DND-41 (cell line): ENCODE results near the gene IL13RA1.

Experiments
- ATAC-seq: fragments of 200-7000 bp; cut with Tn5 transposase; 3 replicates; pipeline ENCODE4 v1.9.1; 2021; ENCODE audit warnings: low read depth; ENCODE audit not compliant: insufficient read depth
- DNase-seq: peaks from one replicate; pipeline ENCODE4 v3.0.0-alpha.2; 2020
- H2AFZ ChIP-seq: 2 replicates; pipeline ENCODE4 v1.6.0; 2012; ENCODE audit warnings: low read depth, low read length
- H3K27ac ChIP-seq: 2 replicates; pipeline ENCODE4 v1.5.1; 2012; ENCODE audit warnings: low read length, inconsistent platforms
- H3K27me3 ChIP-seq: fragments of 200-600 bp; sonication (generic); 2 replicates; pipeline ENCODE4 v1.6.0; 2012; ENCODE audit warnings: low read length, mild to moderate bottlenecking, inconsistent platforms; ENCODE audit not compliant: insufficient read depth, poor library complexity
- H3K36me3 ChIP-seq: 2 replicates; pipeline ENCODE4 v1.5.1; 2012; ENCODE audit warnings: low read length, inconsistent platforms; ENCODE audit not compliant: insufficient read depth
- H3K4me1 ChIP-seq: 2 replicates; pipeline ENCODE4 v1.5.1; 2012; ENCODE audit warnings: mild to moderate bottlenecking, low read length; ENCODE audit not compliant: insufficient read depth
- H3K4me2 ChIP-seq: 2 replicates; pipeline ENCODE4 v1.6.0; 2012; ENCODE audit warnings: mild to moderate bottlenecking, moderate library complexity, low read length, inconsistent platforms; ENCODE audit not compliant: insufficient read depth
- H3K4me3 ChIP-seq, 2 experiments: fragments of 200-600 bp in 1 of 2; shearing (Covaris generic) in 1 of 2; 2 replicates each; pipeline ENCODE4 v1.5.1; 2012 to 2016; ENCODE audit warnings: inconsistent platforms in 2 of 2, low read length in 2 of 2, mild to moderate bottlenecking in 2 of 2, low read depth in 1 of 2, moderate library complexity in 1 of 2
- H3K79me2 ChIP-seq: 2 replicates; pipeline ENCODE4 v1.6.0; 2012; ENCODE audit warnings: low read length, inconsistent platforms; ENCODE audit not compliant: insufficient read depth
- H3K9ac ChIP-seq: 2 replicates; pipeline ENCODE4 v1.6.0; 2012; ENCODE audit warnings: low read depth, mild to moderate bottlenecking, inconsistent platforms, low read length, moderate library complexity
- H3K9me3 ChIP-seq: 2 replicates; pipeline ENCODE4 v1.5.1; 2012; ENCODE audit warnings: low read length, moderate library complexity, mild to moderate bottlenecking, inconsistent platforms; ENCODE audit not compliant: insufficient read depth, severe bottlenecking
- H4K20me1 ChIP-seq: 2 replicates; pipeline ENCODE4 v1.6.0; 2012; ENCODE audit warnings: low read length; ENCODE audit not compliant: insufficient read depth
- CTCF ChIP-seq: IDR thresholded peaks from 2 replicates; pipeline ENCODE4 v1.5.1; 2012; ENCODE audit warnings: borderline replicate concordance, low read length, moderate library complexity, mild to moderate bottlenecking; ENCODE audit not compliant: poor library complexity, severe bottlenecking; ENCODE audit errors: extremely low read depth
- EZH2 ChIP-seq: IDR thresholded peaks from 3 replicates; pipeline ENCODE4 v1.6.1; 2012; ENCODE audit warnings: borderline replicate concordance, low read depth, mild to moderate bottlenecking, moderate library complexity, low read length, inconsistent platforms; ENCODE audit not compliant: severe bottlenecking

Gene IL13RA1

GRCh38 chrX:118751950-118752783 is 24.8 kb downstream of the IL13RA1 start:
- TF ChIP-seq CTCF, result no peak
- no peak for TF ChIP-seq EZH2
- Histone ChIP-seq H3K79me2 (no peaks in the 10 kb centered on the region), H3K27me3 (no peaks in the 10 kb centered on the region), H3K4me2 (no peak overlapping the region), H3K4me1 (no peaks in the 10 kb centered on the region), H3K4me3 (no peak overlapping the region), H3K27ac (no peak overlapping the region), H2AFZ (no peak overlapping the region), H3K9me3 (no peaks in the 10 kb centered on the region), H3K9ac (no peak overlapping the region), H3K36me3 (no peaks in the 10 kb centered on the region), H4K20me1 (no peaks in the 10 kb centered on the region)
- ATAC-seq (no peak), DNase-seq (no peak)

- Histone ChIP-seq H3K4me1 (no peaks in the 10 kb centered on the region), H3K27me3 (no peaks in the 10 kb centered on the region), H3K9me3 (no peaks in the 10 kb centered on the region), H3K9ac (no peak overlapping the region), H3K4me3 (no peak overlapping the region), H3K36me3 (no peaks in the 10 kb centered on the region), H4K20me1 (no peaks in the 10 kb centered on the region), H3K27ac (no peak overlapping the region), H3K4me2 (no peak overlapping the region), H3K79me2 (no peaks in the 10 kb centered on the region), H2AFZ (no peak overlapping the region)
- ATAC-seq, result no peak
- TF ChIP-seq CTCF, result no peak
- TF ChIP-seq EZH2, result no peak
- no peak for DNase-seq
Measured at GRCh38 chrX:118755633-118756032, 28.2 kb downstream of the IL13RA1 start.

- Histone ChIP-seq H3K9me3 (no peaks in the 10 kb centered on the region), H3K36me3 (no peaks in the 10 kb centered on the region), H3K4me1 (no peaks in the 10 kb centered on the region), H3K9ac (no peak overlapping the region), H3K79me2 (no peaks in the 10 kb centered on the region), H3K4me2 (no peak overlapping the region), H4K20me1 (no peaks in the 10 kb centered on the region), H2AFZ (no peak overlapping the region), H3K27ac (no peak overlapping the region), H3K27me3 (no peaks in the 10 kb centered on the region), H3K4me3 (no peak overlapping the region)
- ATAC-seq (no peak), DNase-seq (no peak)
- no peak for TF ChIP-seq EZH2
- no peak for TF ChIP-seq CTCF
Measured at GRCh38 chrX:118756101-118756500, 28.7 kb downstream of the IL13RA1 start.

- Histone ChIP-seq H3K4me3 (no peak overlapping the region), H3K4me2 (no peak overlapping the region), H3K27ac (no peak overlapping the region), H4K20me1 (no peaks in the 10 kb centered on the region), H2AFZ (no peak overlapping the region), H3K9ac (no peak overlapping the region), H3K4me1 (no peaks in the 10 kb centered on the region), H3K36me3 (no peaks in the 10 kb centered on the region), H3K9me3 (no peaks in the 10 kb centered on the region), H3K27me3 (no peaks in the 10 kb centered on the region), H3K79me2 (no peaks in the 10 kb centered on the region)
- DNase-seq, result no peak
- TF ChIP-seq CTCF, result no peak
- no peak for ATAC-seq
Measured at GRCh38 chrX:118758511-118758910, 31.1 kb downstream of the IL13RA1 start.
